Adrenal gland (tissue), 5 donors: ENCODE results near the gene ATF6.

Experiments
- POLR2A ChIP-seq, 2 donors: fragments of 450-650 bp; IDR thresholded peaks; one replicate each; pipeline ENCODE4 v1.6.1; 2017; ENCODE audit warnings: antibody characterized with exemption in 2 of 2, mild to moderate bottlenecking in 2 of 2, moderate library complexity in 1 of 2
- TF ChIP-seq, protein P1 (sequence below), 6 experiments: fragments of 450-650 bp in 4 of 6; fragments of 200-600 bp in 2 of 6; sonication (generic) in 1 of 6; IDR thresholded peaks; 1 replicate in 5 of 6; 2 replicates in 1 of 6; pipeline versions ENCODE4 v1.5.1 to v1.8.0; 2016 to 2021; ENCODE audit warnings: antibody characterized with exemption in 6 of 6, mild to moderate bottlenecking in 2 of 6, moderate library complexity in 1 of 6
- donor health status: DM: no; HTN: no; CAD: no.

GRCh38 chr1:161858271-161858670 is 92.2 kb downstream of the ATF6 start:
- no peak for TF ChIP-seq POLR2A (IDR thresholded peaks at IDR 0.05)
- TF ChIP-seq, protein P1, sequence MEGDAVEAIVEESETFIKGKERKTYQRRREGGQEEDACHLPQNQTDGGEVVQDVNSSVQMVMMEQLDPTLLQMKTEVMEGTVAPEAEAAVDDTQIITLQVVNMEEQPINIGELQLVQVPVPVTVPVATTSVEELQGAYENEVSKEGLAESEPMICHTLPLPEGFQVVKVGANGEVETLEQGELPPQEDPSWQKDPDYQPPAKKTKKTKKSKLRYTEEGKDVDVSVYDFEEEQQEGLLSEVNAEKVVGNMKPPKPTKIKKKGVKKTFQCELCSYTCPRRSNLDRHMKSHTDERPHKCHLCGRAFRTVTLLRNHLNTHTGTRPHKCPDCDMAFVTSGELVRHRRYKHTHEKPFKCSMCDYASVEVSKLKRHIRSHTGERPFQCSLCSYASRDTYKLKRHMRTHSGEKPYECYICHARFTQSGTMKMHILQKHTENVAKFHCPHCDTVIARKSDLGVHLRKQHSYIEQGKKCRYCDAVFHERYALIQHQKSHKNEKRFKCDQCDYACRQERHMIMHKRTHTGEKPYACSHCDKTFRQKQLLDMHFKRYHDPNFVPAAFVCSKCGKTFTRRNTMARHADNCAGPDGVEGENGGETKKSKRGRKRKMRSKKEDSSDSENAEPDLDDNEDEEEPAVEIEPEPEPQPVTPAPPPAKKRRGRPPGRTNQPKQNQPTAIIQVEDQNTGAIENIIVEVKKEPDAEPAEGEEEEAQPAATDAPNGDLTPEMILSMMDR (IDR thresholded peaks at IDR 0.05): no peak
